ENCODE measurements around the gene CRIP3.

CRIP3 gene

GRCh38 chr6:43298565-43299337 is 9.9 kb downstream of the CRIP3 start:
- Histone ChIP-seq H3K36me3 (ENCODE audit: control insufficient read depth, insufficient read depth, low read length) (no peaks in the 10 kb centered on the region), H3K27ac (ENCODE audit: insufficient read depth, low read depth, low read length, poor library complexity, severe bottlenecking) (no peak overlapping the region), H3K4me1 (ENCODE audit: control insufficient read depth, insufficient read depth, low read length) (no peaks in the 10 kb centered on the region), H3K27me3 (ENCODE audit: control insufficient read depth, insufficient read depth, low read length, poor library complexity, severe bottlenecking) (no peaks in the 10 kb centered on the region), H3K4me3 (ENCODE audit: insufficient read depth, low read depth, low read length) (no peak overlapping the region), H3K9me3 (ENCODE audit: control insufficient read depth, low read length) (no peaks in the 10 kb centered on the region)
- 78 to 80% methylated on average over 11 to 12 of the region's 12 CpGs for whole genome bisulfite sequencing, 2 experiments

- H3K27me3 ChIP-seq (ENCODE audit: control insufficient read depth, insufficient read depth, low read length, poor library complexity, severe bottlenecking) = no peaks in the 10 kb centered on the region
Observed at GRCh38 chr6:43297644-43298564, 10.7 kb downstream of the CRIP3 start, which contains the start of gene SLC22A7. Gene SLC22A7, plus strand, starts transcription at chr6:43298260. Its CDS starts 99 bp downstream, at chr6:43298359.

GRCh38 chr6:43296780-43297497 is 11.7 kb downstream of the CRIP3 start:
- H3K9me3 ChIP-seq (ENCODE audit: control insufficient read depth, low read length) = no peaks in the 10 kb centered on the region
- H3K27ac ChIP-seq (ENCODE audit: insufficient read depth, low read depth, low read length, poor library complexity, severe bottlenecking) = no peak overlapping the region
- no peak overlapping the region for H3K4me3 ChIP-seq (ENCODE audit: insufficient read depth, low read depth, low read length)
- no peaks in the 10 kb centered on the region for H3K36me3 ChIP-seq (ENCODE audit: control insufficient read depth, insufficient read depth, low read length)
- no peaks in the 10 kb centered on the region for H3K27me3 ChIP-seq (ENCODE audit: control insufficient read depth, insufficient read depth, low read length, poor library complexity, severe bottlenecking)
- no peaks in the 10 kb centered on the region for H3K4me1 ChIP-seq (ENCODE audit: control insufficient read depth, insufficient read depth, low read length)
- WGBS, 2 experiments = 93% methylated on average over 5 of the region's 5 CpGs

More at GRCh38 chr6:43297644-43298564, 10.7 kb downstream of the CRIP3 start, which contains the start of gene SLC22A7:
- H3K27ac ChIP-seq (ENCODE audit: insufficient read depth, low read depth, low read length, poor library complexity, severe bottlenecking) = no peak within 1 kb of the TSS
- H3K9me3 ChIP-seq (ENCODE audit: control insufficient read depth, low read length) = no peaks in the 10 kb centered on the region
- no peaks in the 10 kb centered on the region for H3K4me1 ChIP-seq (ENCODE audit: control insufficient read depth, insufficient read depth, low read length)
- 93 to 94% methylated on average over 10 of the region's 10 CpGs for WGBS, 2 experiments
- H3K36me3 ChIP-seq (ENCODE audit: control insufficient read depth, insufficient read depth, low read length) = no peaks in the 10 kb centered on the region
- no peak within 1 kb of the TSS for H3K4me3 ChIP-seq (ENCODE audit: insufficient read depth, low read depth, low read length)

GRCh38 chr6:43295456-43295855 is 13.2 kb downstream of the CRIP3 start:
- no peaks in the 10 kb centered on the region for H3K36me3 ChIP-seq (ENCODE audit: control insufficient read depth, insufficient read depth, low read length)
- no peaks in the 10 kb centered on the region for H3K27me3 ChIP-seq (ENCODE audit: control insufficient read depth, insufficient read depth, low read length, poor library complexity, severe bottlenecking)
- no peak overlapping the region for H3K27ac ChIP-seq (ENCODE audit: insufficient read depth, low read depth, low read length, poor library complexity, severe bottlenecking)
- H3K4me3 ChIP-seq (ENCODE audit: insufficient read depth, low read depth, low read length) = no peak overlapping the region
- no peaks in the 10 kb centered on the region for H3K9me3 ChIP-seq (ENCODE audit: control insufficient read depth, low read length)
- 90 to 93% methylated on average over 3 of the region's 3 CpGs for WGBS, 2 experiments
- no peaks in the 10 kb centered on the region for H3K4me1 ChIP-seq (ENCODE audit: control insufficient read depth, insufficient read depth, low read length)

- Histone ChIP-seq H3K27me3 (ENCODE audit: control insufficient read depth, insufficient read depth, low read length, poor library complexity, severe bottlenecking) (no peaks in the 10 kb centered on the region), H3K4me1 (ENCODE audit: control insufficient read depth, insufficient read depth, low read length) (no peaks in the 10 kb centered on the region), H3K4me3 (ENCODE audit: insufficient read depth, low read depth, low read length) (no peak overlapping the region), H3K27ac (ENCODE audit: insufficient read depth, low read depth, low read length, poor library complexity, severe bottlenecking) (no peak overlapping the region), H3K9me3 (ENCODE audit: control insufficient read depth, low read length) (no peaks in the 10 kb centered on the region), H3K36me3 (ENCODE audit: control insufficient read depth, insufficient read depth, low read length) (no peaks in the 10 kb centered on the region)
- 86% methylated on average over 3 of the region's 3 CpGs for WGBS, 2 experiments
Observed at GRCh38 chr6:43294536-43294935, 14.1 kb downstream of the CRIP3 start.

GRCh38 chr6:43293698-43294097 is 14.9 kb downstream of the CRIP3 start:
- Histone ChIP-seq H3K27me3 (ENCODE audit: control insufficient read depth, insufficient read depth, low read length, poor library complexity, severe bottlenecking) (no peaks in the 10 kb centered on the region), H3K4me3 (ENCODE audit: insufficient read depth, low read depth, low read length) (no peak overlapping the region)
- 91 to 94% methylated on average over 3 of the region's 3 CpGs for WGBS, 2 experiments

GRCh38 chr6:43292763-43293318 is 15.8 kb downstream of the CRIP3 start:
- H3K36me3 ChIP-seq (ENCODE audit: control insufficient read depth, insufficient read depth, low read length) = no peaks in the 10 kb centered on the region
- H3K4me3 ChIP-seq (ENCODE audit: insufficient read depth, low read depth, low read length) = no peak overlapping the region
- H3K27ac ChIP-seq (ENCODE audit: insufficient read depth, low read depth, low read length, poor library complexity, severe bottlenecking) = no peak overlapping the region
- H3K27me3 ChIP-seq (ENCODE audit: control insufficient read depth, insufficient read depth, low read length, poor library complexity, severe bottlenecking) = no peaks in the 10 kb centered on the region
- H3K4me1 ChIP-seq (ENCODE audit: control insufficient read depth, insufficient read depth, low read length) = no peaks in the 10 kb centered on the region
- H3K9me3 ChIP-seq (ENCODE audit: control insufficient read depth, low read length) = no peaks in the 10 kb centered on the region
- WGBS, 2 experiments = 86 to 90% methylated on average over 5 of the region's 5 CpGs

More at GRCh38 chr6:43293698-43294097, 14.9 kb downstream of the CRIP3 start:
- Histone ChIP-seq H3K9me3 (ENCODE audit: control insufficient read depth, low read length) (no peaks in the 10 kb centered on the region), H3K27ac (ENCODE audit: insufficient read depth, low read depth, low read length, poor library complexity, severe bottlenecking) (no peak overlapping the region), H3K36me3 (ENCODE audit: control insufficient read depth, insufficient read depth, low read length) (no peaks in the 10 kb centered on the region), H3K4me1 (ENCODE audit: control insufficient read depth, insufficient read depth, low read length) (no peaks in the 10 kb centered on the region)

- 87 to 91% methylated on average over 6 of the region's 6 CpGs for WGBS, 2 experiments
- Histone ChIP-seq H3K9me3 (ENCODE audit: control insufficient read depth, low read length) (no peaks in the 10 kb centered on the region), H3K36me3 (ENCODE audit: control insufficient read depth, insufficient read depth, low read length) (no peaks in the 10 kb centered on the region), H3K4me1 (ENCODE audit: control insufficient read depth, insufficient read depth, low read length) (no peaks in the 10 kb centered on the region), H3K27me3 (ENCODE audit: control insufficient read depth, insufficient read depth, low read length, poor library complexity, severe bottlenecking) (no peaks in the 10 kb centered on the region), H3K4me3 (ENCODE audit: insufficient read depth, low read depth, low read length) (no peak overlapping the region), H3K27ac (ENCODE audit: insufficient read depth, low read depth, low read length, poor library complexity, severe bottlenecking) (no peak overlapping the region)
Observed at GRCh38 chr6:43292341-43292740, 16.3 kb downstream of the CRIP3 start.

- H3K27me3 ChIP-seq (ENCODE audit: control insufficient read depth, insufficient read depth, low read length, poor library complexity, severe bottlenecking) = no peaks in the 10 kb centered on the region
- H3K4me3 ChIP-seq (ENCODE audit: insufficient read depth, low read depth, low read length) = no peak overlapping the region
- H3K4me1 ChIP-seq (ENCODE audit: control insufficient read depth, insufficient read depth, low read length) = no peaks in the 10 kb centered on the region
- H3K9me3 ChIP-seq (ENCODE audit: control insufficient read depth, low read length) = no peaks in the 10 kb centered on the region
- WGBS, 2 experiments = 100% methylated on average over 1 of the region's 2 CpGs; no CpG with 5 or more reads in 1 of the 2 experiments
- H3K36me3 ChIP-seq (ENCODE audit: control insufficient read depth, insufficient read depth, low read length) = no peaks in the 10 kb centered on the region
- H3K27ac ChIP-seq (ENCODE audit: insufficient read depth, low read depth, low read length, poor library complexity, severe bottlenecking) = no peak overlapping the region
Observed at GRCh38 chr6:43291708-43292107, 16.9 kb downstream of the CRIP3 start.
